Panc1 (cell line): ENCODE results near the gene ZNF792.

Experiments
- CTCF ChIP-seq: fragments of 450-650 bp; IDR thresholded peaks from 2 replicates; pipeline ENCODE4 v1.5.1; 2017; ENCODE audit warnings: mild to moderate bottlenecking
- SIN3A ChIP-seq: IDR thresholded peaks from 2 replicates; pipeline ENCODE4 v1.6.1; 2012; ENCODE audit warnings: low read depth, mild to moderate bottlenecking, low read length, moderate library complexity, borderline replicate concordance; ENCODE audit not compliant: insufficient read depth
- TF ChIP-seq, protein P1 (sequence below), 2 experiments: IDR thresholded peaks; 2 replicates each; pipeline ENCODE4 v1.6.1; 2011 to 2012; ENCODE audit warnings: low read depth in 2 of 2, control low read depth in 1 of 2, low read length in 1 of 2, mild to moderate bottlenecking in 1 of 2, moderate library complexity in 1 of 2; ENCODE audit not compliant: insufficient read depth in 1 of 2

DNA sequence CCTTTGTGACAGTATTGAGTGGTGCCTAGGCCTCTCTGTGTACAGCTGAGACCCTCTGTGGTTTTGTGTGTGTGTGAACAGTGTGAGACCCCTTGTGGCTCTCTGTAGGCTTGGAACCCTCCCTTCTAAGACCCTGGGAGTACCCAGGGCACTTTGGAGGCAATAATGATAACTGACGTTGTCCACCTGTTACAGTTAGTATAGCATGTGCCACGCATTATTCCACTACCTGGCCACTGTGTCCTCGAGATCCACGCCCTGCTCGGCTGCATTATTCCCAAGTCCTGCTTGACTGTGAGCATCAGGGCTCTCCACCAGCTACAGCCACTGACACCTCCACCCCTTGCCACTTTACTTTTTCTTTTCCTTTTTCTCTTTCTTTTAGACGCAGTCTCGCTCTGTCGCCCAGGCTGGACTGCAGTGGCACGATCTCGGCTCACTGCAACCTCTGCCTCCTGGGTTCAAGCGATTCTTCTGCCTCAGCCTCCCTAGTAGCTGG lies 38.1 kb upstream of the ZNF792 start:
- TF ChIP-seq CTCF (no peak), SIN3A (no peak)
- TF ChIP-seq, protein P1, sequence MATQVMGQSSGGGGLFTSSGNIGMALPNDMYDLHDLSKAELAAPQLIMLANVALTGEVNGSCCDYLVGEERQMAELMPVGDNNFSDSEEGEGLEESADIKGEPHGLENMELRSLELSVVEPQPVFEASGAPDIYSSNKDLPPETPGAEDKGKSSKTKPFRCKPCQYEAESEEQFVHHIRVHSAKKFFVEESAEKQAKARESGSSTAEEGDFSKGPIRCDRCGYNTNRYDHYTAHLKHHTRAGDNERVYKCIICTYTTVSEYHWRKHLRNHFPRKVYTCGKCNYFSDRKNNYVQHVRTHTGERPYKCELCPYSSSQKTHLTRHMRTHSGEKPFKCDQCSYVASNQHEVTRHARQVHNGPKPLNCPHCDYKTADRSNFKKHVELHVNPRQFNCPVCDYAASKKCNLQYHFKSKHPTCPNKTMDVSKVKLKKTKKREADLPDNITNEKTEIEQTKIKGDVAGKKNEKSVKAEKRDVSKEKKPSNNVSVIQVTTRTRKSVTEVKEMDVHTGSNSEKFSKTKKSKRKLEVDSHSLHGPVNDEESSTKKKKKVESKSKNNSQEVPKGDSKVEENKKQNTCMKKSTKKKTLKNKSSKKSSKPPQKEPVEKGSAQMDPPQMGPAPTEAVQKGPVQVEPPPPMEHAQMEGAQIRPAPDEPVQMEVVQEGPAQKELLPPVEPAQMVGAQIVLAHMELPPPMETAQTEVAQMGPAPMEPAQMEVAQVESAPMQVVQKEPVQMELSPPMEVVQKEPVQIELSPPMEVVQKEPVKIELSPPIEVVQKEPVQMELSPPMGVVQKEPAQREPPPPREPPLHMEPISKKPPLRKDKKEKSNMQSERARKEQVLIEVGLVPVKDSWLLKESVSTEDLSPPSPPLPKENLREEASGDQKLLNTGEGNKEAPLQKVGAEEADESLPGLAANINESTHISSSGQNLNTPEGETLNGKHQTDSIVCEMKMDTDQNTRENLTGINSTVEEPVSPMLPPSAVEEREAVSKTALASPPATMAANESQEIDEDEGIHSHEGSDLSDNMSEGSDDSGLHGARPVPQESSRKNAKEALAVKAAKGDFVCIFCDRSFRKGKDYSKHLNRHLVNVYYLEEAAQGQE (IDR thresholded peaks at IDR 0.05; ENCODE audit: insufficient read depth in 1 of 2, low read depth in 2 of 2, low read length in 1 of 2): no peak
